Astrocyte (in vitro differentiated cells and primary cell): ENCODE data around the gene SLX1A.

Source experiments
- CTCF ChIP-seq: IDR thresholded peaks from 2 replicates; pipeline ENCODE4 v1.5.1; 2011; ENCODE audit warnings: low read depth, mild to moderate bottlenecking, inconsistent platforms, low read length, moderate library complexity; ENCODE audit not compliant: insufficient read depth
- EZH2 ChIP-seq: IDR thresholded peaks from 2 replicates; pipeline ENCODE4 v1.6.1; 2012; ENCODE audit warnings: mild to moderate bottlenecking, low read length, inconsistent platforms; ENCODE audit not compliant: insufficient read depth

GRCh38 chr16:30173054-30173453, 20.6 kb upstream of the SLX1A start:
- TF ChIP-seq CTCF (no peak), EZH2 (no peak)
